IPS-20b (cell line): ENCODE data around the gene SLC16A11.
"Not testable (repeated sequence)": the region's sequence is repeated elsewhere in the genome, so short reads cannot be mapped to it uniquely, and the experiment has no call there.

ENCODE experiments used
- H3K27ac ChIP-seq: one replicate; pipeline ENCODE4 v1.5.1; 2013; ENCODE audit warnings: low read length
- H3K27me3 ChIP-seq: 2 replicates; pipeline ENCODE4 v1.6.1; 2013; ENCODE audit warnings: mild to moderate bottlenecking, low read length, inconsistent platforms; ENCODE audit not compliant: insufficient read depth
- H3K36me3 ChIP-seq: 2 replicates; pipeline ENCODE4 v1.6.1; 2013; ENCODE audit warnings: low read depth, mild to moderate bottlenecking, inconsistent platforms, low read length, moderate library complexity; ENCODE audit not compliant: insufficient read depth
- H3K4me1 ChIP-seq: 2 replicates; pipeline ENCODE4 v1.6.1; 2013; ENCODE audit warnings: mild to moderate bottlenecking, control low read depth, inconsistent platforms, low read length, moderate library complexity; ENCODE audit not compliant: insufficient read depth
- H3K4me3 ChIP-seq: 2 replicates; pipeline ENCODE4 v1.5.1; 2013; ENCODE audit warnings: mild to moderate bottlenecking, low read length, inconsistent platforms
- H3K9ac ChIP-seq: 2 replicates; pipeline ENCODE4 v1.6.1; 2013; ENCODE audit warnings: low read depth, mild to moderate bottlenecking, inconsistent platforms, low read length, moderate library complexity
- H3K9me3 ChIP-seq: 2 replicates; pipeline ENCODE4 v1.6.1; 2013; ENCODE audit warnings: mild to moderate bottlenecking, low read depth, low read length, inconsistent platforms; ENCODE audit not compliant: insufficient read depth

The SLC16A11 gene

DNA sequence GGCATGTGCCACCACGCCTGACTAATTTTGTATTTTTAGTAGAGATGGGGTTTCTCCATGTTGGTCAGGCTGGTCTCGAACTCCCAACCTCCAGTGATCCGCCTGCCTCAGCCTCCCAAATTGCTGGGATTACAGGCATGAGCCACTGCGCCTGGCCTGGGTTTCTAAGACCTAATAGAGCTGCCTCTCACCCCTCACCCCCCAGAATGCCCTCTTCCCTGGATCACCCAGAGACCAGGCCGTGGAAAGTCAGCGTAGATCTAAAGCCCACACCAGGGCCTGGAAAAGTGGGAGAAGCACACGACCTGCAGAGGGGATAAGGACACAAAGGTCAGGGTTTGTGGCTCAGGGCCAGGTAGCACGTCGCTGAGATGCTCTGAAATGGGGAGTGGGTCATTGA lies 6.7 kb upstream of the SLC16A11 start:
- not testable (repeated sequence) for H3K4me1 ChIP-seq, H3K9me3 ChIP-seq, H3K4me3 ChIP-seq, H3K36me3 ChIP-seq, H3K9ac ChIP-seq, H3K27ac ChIP-seq
- H3K27me3 ChIP-seq, result peaks cover 13% of the 10 kb centered on the region

DNA sequence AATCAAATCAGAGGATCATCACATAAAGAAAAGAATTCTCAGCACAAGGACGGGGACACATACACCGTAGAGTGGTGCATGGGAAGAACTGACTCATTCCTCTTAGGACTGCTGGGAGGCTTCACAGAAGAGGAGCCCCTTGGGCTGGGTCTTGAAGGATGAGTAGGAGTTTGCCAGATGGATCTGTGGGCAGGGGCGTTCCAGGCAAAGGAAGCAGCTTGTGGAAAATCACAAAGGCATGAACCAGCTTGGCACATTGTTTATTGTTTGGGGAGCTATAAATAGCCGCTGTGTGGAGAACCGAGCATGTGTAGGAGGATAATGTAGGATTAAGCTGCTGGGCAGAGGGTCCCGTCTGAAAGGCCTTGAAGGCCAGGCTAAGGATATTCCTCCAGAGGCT lies 5.1 kb upstream of the SLC16A11 start:
- peaks cover 29% of the 10 kb centered on the region for H3K27me3 ChIP-seq
- no peaks in the 10 kb centered on the region for H3K9me3 ChIP-seq
- no peak overlapping the region for H3K27ac ChIP-seq
- H3K4me3 ChIP-seq, result no peak overlapping the region
- no peak overlapping the region for H3K9ac ChIP-seq
- no peaks in the 10 kb centered on the region for H3K36me3 ChIP-seq
- H3K4me1 ChIP-seq, result peaks cover 4% of the 10 kb centered on the region; the same call in 1 of the 2 replicates

DNA sequence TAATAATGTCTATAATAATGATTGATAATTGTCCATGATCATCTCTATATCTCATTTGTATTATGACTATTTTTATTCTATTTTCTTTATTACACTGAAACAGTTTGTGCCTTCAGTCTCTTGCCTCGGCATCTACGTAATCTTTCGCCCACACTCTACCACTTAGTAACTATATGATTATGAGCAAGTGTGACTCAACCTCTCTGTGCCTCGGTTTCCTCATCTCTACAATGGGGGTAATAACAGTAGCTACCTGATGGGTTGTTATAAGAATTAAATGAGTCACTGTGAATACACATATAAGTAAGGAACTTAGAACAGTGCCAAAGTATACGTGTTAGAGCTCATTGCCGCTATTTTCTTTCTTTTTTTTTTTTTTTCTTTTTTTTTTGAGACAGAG lies 3.7 kb upstream of the SLC16A11 start:
- peaks cover 6% of the 10 kb centered on the region; the same call in 1 of the 2 replicates for H3K4me1 ChIP-seq
- H3K27ac ChIP-seq, result no peak overlapping the region
- no peak overlapping the region for H3K9ac ChIP-seq
- H3K36me3 ChIP-seq, result no peaks in the 10 kb centered on the region
- H3K27me3 ChIP-seq, result peaks cover 43% of the 10 kb centered on the region
- no peaks in the 10 kb centered on the region for H3K9me3 ChIP-seq
- no peak overlapping the region for H3K4me3 ChIP-seq

DNA sequence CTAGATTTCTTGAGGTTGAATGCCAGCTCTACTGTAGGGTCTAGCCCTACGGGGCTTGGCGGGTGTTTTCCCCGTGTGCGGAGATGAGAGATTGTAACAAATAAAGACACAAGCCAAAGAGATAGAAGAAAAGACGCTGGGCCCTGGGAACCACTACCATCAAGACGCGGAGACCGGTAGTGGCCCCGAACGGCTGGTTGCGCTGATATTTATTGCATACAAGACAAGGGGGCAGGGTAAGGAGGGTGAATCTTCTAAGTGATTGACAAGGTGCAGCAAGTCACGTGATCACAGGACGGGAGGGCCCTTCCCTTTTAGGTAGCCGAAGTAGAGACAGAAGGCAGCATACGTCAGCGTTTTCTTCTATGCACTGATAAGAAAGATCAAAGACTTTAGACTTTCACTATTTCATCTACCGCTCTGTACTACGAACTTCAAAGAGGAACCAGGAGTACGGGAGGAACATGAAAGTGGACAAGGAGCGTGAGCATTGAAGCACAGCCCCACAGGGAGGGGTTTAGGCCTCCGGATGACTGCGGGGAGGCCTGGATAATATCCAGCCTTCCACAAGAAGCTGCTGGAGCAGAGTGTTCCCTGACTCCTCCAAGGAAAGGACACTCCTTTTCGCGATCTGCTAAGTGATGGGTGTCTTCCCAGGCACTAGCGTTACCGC lies 3.0 kb upstream of the SLC16A11 start:
- not testable (repeated sequence) for H3K9ac ChIP-seq, H3K9me3 ChIP-seq, H3K36me3 ChIP-seq, H3K27ac ChIP-seq, H3K4me1 ChIP-seq
- H3K27me3 ChIP-seq, result peaks cover 50% of the 10 kb centered on the region
- peak overlapping the region; percentile 63 for H3K4me3 ChIP-seq

DNA sequence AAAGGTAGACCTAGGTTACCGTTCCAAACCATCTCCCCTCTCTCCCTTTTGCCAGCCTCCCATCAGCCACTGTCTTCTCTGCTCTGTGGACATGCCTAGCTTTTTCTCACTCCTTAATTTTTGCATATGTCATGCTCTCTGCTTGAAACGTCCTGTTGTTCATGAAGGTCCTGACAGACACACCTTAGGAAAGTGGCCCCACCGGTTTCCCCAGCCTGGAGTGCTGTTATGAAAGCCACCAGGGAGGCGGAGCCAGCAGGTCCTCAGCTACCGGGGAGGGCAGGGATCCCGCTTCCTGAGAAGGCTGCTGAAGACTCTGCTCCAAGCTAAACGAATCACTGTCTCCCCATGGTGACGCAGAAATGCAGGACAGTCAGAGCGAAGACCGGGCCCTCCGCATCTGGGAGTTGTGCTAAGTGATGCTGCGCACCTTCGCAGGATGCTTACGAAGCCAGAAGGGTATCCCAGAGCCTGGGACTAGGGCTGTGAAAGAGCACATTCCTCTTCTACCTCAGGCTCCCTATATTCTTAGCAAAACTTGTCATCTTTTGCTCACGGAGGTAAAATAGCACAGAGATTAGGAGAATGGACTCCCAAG lies 2.3 kb upstream of the SLC16A11 start:
- H3K9ac ChIP-seq, result no peak overlapping the region
- no peaks in the 10 kb centered on the region for H3K36me3 ChIP-seq
- peaks cover 9% of the 10 kb centered on the region; the same call in 1 of the 2 replicates for H3K4me1 ChIP-seq
- peaks cover 57% of the 10 kb centered on the region for H3K27me3 ChIP-seq
- no peaks in the 10 kb centered on the region for H3K9me3 ChIP-seq
- H3K27ac ChIP-seq, result no peak overlapping the region
- H3K4me3 ChIP-seq, result peak overlapping the region; percentile 63

DNA sequence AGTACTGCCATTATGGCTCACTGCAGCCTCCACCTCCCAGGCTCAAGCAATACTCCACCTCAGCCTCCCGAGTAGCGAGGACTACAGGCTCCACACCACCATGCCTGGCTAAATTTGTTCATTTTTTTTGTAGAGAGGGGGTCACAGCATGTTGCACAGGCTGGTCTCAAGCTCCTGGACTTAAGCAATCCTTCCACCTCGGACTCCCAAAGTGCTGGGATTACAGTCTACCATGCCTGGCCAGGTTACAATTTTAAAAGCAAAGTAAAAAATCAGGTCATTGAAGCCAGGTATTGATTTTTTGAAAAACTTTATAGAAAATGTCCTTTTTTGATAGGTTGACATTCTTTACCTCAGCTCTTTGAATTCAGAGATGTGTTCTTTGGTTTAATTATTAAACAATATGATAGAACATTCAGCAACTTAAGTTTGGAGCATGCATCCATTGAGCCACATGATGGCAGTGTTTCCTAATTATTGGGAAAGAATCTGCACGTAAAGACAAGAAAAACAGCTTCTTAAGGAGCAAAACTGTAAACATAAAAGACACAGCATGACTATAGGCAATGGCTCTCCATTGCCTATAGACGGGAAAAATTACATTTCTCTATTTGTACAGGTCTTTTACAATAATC lies 1.7 kb upstream of the SLC16A11 start:
- Histone ChIP-seq H3K9ac (no peak overlapping the region), H3K27me3 (peaks cover 59% of the 10 kb centered on the region), H3K4me3 (peak overlapping the region; percentile 63; the same call in 1 of the 2 replicates), H3K36me3 (no peaks in the 10 kb centered on the region), H3K27ac (no peak overlapping the region), H3K4me1 (peaks cover 9% of the 10 kb centered on the region; the same call in 1 of the 2 replicates), H3K9me3 (no peaks in the 10 kb centered on the region)

DNA sequence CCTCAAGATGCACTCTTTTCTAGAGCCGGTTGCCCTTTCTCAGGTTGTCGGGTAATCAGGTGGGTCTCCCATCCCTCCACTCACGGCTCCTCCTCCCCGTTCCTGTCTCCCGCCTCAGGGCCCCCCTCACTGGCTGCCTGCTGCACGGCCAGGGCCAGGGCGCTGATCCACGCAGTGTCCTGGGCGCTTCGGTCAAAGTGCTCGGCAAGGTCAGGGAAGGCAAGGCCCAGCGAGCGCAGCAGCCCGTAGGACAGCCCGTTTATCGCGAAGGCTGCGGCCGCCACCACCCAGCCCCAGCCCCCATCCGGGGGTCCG lies 753 bp downstream of the SLC16A11 start:
- Histone ChIP-seq H3K9me3 (no peaks in the 10 kb centered on the region), H3K36me3 (no peaks in the 10 kb centered on the region), H3K9ac (no peak overlapping the region), H3K4me3 (peak overlapping the region; percentile 67), H3K27me3 (peaks cover 59% of the 10 kb centered on the region), H3K27ac (no peak overlapping the region), H3K4me1 (peaks cover 9% of the 10 kb centered on the region; the same call in 1 of the 2 replicates)

DNA sequence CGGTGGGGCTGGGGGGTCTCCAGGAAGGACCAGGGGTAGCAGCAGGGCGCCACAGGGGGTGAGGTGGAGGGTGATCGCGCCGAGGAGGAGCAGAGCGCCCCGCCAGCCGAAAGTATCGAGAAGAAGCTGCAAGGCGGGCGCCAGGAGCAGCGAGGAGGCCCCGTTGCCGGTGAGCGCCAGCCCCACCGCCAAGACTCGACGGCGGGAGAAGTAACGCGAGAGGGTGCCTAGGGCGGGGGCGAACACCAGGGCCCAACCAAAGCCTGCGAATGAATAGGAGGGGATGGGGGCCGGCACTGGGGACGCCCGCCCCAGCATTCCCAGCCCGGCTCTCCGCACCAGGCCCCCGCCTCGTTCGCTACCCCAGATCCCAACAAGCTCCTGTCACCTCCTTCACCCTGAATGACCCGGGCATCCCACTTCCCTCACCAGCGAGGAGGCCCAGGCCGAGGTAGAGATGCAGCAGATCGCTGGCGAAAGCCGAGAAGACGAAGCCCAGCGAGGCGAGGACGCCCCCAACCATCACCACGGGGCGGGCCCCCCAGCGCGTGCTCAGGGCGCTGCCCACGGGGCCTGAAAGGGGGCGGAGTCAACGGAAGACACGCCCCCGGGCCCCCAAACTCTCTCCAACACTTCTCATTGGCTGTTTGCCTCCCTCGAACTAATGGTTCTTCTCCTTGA lies 1.3 kb downstream of the SLC16A11 start:
- no peaks in the 10 kb centered on the region for H3K36me3 ChIP-seq
- H3K9me3 ChIP-seq, result no peaks in the 10 kb centered on the region
- peaks cover 9% of the 10 kb centered on the region; the same call in 1 of the 2 replicates for H3K4me1 ChIP-seq
- H3K9ac ChIP-seq, result no peak overlapping the region
- peaks cover 61% of the 10 kb centered on the region for H3K27me3 ChIP-seq
- no peak overlapping the region for H3K27ac ChIP-seq
- H3K4me3 ChIP-seq, result peak overlapping the region; percentile 67; the same call in 1 of the 2 replicates

DNA sequence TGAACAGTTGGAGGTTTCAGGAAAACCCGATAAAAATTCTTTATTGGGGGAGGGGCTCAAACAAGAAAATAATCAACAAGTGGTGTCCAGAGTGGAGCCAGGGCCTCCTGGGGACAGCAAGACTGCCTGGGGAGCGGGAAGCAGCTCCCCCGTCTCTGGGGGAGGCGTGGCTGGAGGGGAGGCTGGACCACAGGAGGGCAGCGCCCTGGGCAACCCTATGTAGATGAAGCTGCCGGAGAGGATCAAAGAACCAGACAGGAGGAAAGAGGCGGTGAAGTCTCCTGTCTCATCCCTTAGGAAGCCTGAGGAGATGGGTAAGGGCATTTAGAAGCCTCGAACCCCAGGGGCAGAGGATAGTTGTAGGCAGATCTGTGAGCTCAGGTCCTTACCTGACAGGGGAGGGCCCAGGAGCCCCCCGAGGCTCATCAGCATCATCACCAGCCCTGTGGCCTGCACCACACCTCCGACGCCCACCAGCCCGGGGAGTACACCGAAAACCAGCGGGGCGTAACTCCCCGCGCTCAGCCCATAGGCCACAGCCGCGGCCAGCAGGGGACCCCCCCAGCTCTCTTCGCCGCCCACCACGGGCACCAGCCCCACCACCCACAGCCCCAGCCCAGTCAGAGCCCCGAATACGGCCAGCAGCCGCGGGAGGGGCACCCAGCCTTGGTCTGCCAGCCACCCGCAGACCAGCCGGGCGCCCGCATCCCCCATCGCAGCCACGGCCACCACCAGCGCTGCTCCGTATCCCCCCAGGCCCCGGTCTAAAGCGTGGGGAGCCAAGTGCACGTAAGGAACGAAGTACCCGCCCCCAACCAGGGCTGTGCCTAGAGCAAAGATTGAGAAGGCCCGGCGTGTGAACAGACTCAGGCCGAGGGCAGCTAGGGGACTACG lies 2.0 kb downstream of the SLC16A11 start:
- Histone ChIP-seq H3K27me3 (peaks cover 64% of the 10 kb centered on the region), H3K9me3 (no peaks in the 10 kb centered on the region), H3K9ac (no peak overlapping the region), H3K4me3 (peak overlapping the region; percentile 67; the same call in 1 of the 2 replicates), H3K27ac (no peak overlapping the region), H3K4me1 (peaks cover 9% of the 10 kb centered on the region; the same call in 1 of the 2 replicates), H3K36me3 (no peaks in the 10 kb centered on the region)

DNA sequence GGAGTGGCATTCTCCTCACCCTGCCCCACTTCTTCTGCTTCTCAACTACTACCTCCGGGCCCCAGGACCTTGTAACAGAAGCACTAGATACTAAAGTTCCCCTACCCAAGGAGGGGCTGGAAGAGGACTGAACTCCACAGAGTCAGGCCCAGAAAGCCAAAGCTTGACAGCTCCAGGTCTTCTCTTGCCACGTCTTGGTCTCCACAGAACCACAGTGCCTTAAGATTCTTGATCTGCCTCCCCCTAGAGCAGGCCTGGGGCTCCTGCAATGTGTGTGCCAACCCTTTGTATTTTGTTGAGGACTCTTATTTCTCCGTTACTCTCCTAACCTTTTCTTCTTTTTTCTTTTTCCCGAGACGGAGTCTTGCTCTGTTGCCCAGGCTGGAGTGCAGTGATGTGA lies 4.1 kb downstream of the SLC16A11 start:
- H3K9me3 ChIP-seq, result no peaks in the 10 kb centered on the region
- H3K27ac ChIP-seq, result no peak overlapping the region
- H3K27me3 ChIP-seq, result peaks cover 48% of the 10 kb centered on the region
- no peak overlapping the region for H3K4me3 ChIP-seq
- H3K9ac ChIP-seq, result no peak overlapping the region
- H3K36me3 ChIP-seq, result no peaks in the 10 kb centered on the region
- peaks cover 10% of the 10 kb centered on the region; the same call in 1 of the 2 replicates for H3K4me1 ChIP-seq
